Measurements from ENCODE around the gene NFIC.
"Not testable (repeated sequence)": the region's sequence is repeated elsewhere in the genome, so short reads cannot be mapped to it uniquely, and the experiment has no call there.

NFIC gene

GRCh38 chr19:3496392-3497273 is 130.2 kb downstream of the NFIC start:
- DNase-seq: no peak

GRCh38 chr19:3497757-3498520 is 131.6 kb downstream of the NFIC start:
- no peak for DNase-seq

- DNase-seq: no peak
Measured at GRCh38 chr19:3499738-3500428, 133.5 kb downstream of the NFIC start.

GRCh38 chr19:3500429-3501101 is 134.2 kb downstream of the NFIC start, which contains the start of gene DOHH:
DOHH (minus strand) TSS chr19:3500674; CDS start chr19:3496814, 3,860 bp downstream.
- DNase-seq: peak; percentile 98

- no peak for DNase-seq
Measured at GRCh38 chr19:3501780-3502179, 135.4 kb downstream of the NFIC start.

- no peak for DNase-seq
Measured at GRCh38 chr19:3503036-3503572, 136.7 kb downstream of the NFIC start.

GRCh38 chr19:3504735-3505134 is 138.4 kb downstream of the NFIC start:
- no peak for DNase-seq

- peak; percentile 99 for DNase-seq
Measured at GRCh38 chr19:3505598-3506383, 139.4 kb downstream of the NFIC start, which contains the start of gene FZR1. FZR1 (plus strand) TSS chr19:3506311; CDS start chr19:3522990, 16,679 bp downstream.

GRCh38 chr19:3506384-3507340 is 140.3 kb downstream of the NFIC start:
- peak; percentile 66 for DNase-seq

GRCh38 chr19:3507371-3508120 is 141.2 kb downstream of the NFIC start:
- peak; percentile 53 for DNase-seq

GRCh38 chr19:3508121-3508661 is 141.8 kb downstream of the NFIC start:
- not testable (repeated sequence) for DNase-seq

- no peak for DNase-seq
Measured at GRCh38 chr19:3508771-3509535, 142.6 kb downstream of the NFIC start.

GRCh38 chr19:3509566-3509989 is 143.2 kb downstream of the NFIC start:
- DNase-seq: no peak

- no peak for DNase-seq
Measured at GRCh38 chr19:3510727-3511126, 144.3 kb downstream of the NFIC start.

- DNase-seq: no peak
Measured at GRCh38 chr19:3511506-3512251, 145.3 kb downstream of the NFIC start.

- DNase-seq: no peak
Measured at GRCh38 chr19:3512562-3513228, 146.3 kb downstream of the NFIC start.
